SH-SY5Y (cell line): ENCODE data around the gene NOS3.

Experiments used
- GATA2 ChIP-seq: IDR thresholded peaks from 2 replicates; pipeline ENCODE4 v1.6.1; 2011; ENCODE audit warnings: mild to moderate bottlenecking, low read depth, low read length
- GATA3 ChIP-seq: IDR thresholded peaks from 2 replicates; pipeline ENCODE4 v1.6.1; 2011; ENCODE audit warnings: low read depth, mild to moderate bottlenecking, low read length, moderate library complexity

NOS3 gene

DNA sequence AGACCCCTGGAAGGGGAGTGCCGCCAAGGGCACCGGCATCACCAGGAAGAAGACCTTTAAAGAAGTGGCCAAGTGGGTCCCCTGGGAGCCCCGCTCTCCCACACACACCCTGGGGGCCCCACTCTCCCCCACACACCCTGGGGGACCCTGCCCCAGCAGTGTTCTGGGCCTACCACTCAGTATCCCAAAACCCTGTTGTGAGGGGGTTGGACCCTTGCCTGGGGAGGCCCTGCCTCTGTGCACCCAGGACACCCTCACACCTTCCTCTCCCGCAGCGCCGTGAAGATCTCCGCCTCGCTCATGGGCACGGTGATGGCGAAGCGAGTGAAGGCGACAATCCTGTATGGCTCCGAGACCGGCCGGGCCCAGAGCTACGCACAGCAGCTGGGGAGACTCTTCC is 10.7 kb downstream of the NOS3 start:
- TF ChIP-seq GATA2 (no peak), GATA3 (no peak)

DNA sequence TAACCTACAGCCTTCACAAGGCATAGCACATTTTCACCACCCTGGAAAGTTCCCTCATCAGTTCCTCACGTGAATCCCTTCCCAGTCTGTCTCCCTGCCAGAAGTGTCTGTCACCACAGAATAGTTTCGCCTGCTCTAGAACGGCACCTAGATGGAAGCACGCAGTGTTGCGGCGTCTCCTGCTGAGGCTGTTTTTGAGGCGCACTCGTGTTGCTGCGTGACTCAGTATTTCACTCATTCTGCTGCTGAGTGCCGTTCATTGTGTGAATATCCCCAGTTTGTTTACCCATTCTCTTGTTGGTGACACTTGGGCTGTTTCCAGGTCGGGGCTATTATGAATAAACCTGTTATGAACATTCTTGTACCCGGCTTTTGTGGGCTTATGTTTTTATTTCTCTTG is 12.8 kb downstream of the NOS3 start:
- TF ChIP-seq GATA3 (no peak), GATA2 (no peak)

DNA sequence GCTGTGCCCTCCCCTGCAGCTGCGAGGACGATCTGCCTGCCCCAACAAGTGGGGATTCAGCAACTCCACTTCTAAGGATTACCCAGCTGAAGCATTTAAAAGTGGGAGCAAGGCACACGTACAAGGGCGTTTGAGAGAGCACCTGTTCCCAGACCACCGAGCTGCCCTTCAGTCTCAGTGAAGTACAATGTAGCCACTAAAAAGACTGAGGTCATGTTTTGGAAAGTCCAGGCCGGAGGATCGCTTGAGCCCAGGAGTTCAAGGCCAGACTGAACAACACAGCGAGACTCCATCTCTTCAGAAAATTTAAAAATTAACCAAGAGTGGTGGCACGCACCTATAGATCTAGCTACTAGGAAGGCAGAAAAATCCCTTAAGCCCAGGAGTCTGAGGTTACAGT is 14.7 kb downstream of the NOS3 start:
- TF ChIP-seq GATA2 (no peak), GATA3 (no peak)

DNA sequence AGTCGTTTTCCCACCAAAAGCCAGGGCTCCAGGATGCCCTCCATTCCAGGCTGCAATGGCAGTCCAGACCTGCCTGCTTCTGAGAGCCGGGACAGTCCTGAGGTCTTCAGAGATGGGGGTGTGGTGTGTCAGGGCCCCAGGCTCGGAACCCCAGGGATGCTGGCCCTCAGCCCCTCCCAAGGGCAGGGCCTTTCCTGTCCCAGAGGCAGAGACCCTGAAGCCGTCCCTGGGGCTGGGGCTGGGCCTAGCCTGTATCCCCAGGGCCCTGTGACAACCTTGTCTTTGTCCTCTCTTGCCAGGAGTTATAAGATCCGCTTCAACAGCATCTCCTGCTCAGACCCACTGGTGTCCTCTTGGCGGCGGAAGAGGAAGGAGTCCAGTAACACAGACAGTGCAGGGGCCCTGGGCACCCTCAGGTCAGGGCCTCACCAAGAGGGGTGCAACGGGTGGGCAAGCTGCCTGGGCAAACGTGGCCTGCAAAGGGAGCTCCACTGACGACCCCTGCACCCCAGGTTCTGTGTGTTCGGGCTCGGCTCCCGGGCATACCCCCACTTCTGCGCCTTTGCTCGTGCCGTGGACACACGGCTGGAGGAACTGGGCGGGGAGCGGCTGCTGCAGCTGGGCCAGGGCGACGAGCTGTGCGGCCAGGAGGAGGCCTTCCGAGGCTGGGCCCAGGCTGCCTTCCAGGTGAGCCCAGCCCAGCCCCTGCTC is 15.9 kb downstream of the NOS3 start:
- TF ChIP-seq GATA3 (no peak), GATA2 (no peak)

DNA sequence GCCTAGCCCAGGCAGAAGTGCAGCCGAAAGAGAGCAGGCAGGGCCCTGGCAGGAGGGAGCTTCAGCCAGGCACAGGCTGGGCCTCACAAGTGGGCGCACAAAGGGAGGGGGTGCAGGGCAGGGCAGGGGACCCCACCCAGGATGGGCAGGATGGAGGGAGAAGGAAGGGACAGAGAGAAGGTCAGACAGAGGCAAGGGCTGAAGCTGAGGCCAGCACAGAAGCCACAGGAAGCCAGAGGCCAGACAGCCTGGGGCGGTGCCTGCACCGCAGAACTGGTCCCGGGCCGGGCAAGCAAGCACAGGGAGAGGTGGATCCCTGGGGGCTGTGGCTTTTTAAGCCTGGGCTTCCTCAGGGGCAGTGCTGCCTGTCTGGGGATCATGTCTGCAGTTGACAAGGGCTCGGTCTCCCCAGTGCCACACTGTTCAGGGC is 16.7 kb downstream of the NOS3 start:
- TF ChIP-seq GATA2 (no peak), GATA3 (no peak)

DNA sequence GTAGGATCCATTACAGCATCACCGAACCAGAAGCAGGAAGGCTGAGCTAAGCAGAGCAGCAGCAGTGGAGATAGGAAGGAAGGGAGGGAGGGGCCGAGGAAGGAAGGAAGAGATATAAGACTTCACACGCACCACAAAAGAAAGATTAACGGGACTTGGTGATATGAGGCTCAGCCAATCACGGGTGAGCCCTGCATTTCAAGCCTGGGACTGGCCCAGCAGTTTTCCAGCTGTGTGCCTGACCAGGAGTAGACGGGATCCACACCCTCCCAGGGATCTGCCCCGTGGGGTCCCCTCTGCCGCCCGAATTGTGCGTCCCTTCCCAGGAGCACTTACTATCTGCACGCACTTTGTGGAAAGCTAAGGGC is 17.3 kb downstream of the NOS3 start:
- no peak for TF ChIP-seq GATA3
- TF ChIP-seq GATA2: no peak

DNA sequence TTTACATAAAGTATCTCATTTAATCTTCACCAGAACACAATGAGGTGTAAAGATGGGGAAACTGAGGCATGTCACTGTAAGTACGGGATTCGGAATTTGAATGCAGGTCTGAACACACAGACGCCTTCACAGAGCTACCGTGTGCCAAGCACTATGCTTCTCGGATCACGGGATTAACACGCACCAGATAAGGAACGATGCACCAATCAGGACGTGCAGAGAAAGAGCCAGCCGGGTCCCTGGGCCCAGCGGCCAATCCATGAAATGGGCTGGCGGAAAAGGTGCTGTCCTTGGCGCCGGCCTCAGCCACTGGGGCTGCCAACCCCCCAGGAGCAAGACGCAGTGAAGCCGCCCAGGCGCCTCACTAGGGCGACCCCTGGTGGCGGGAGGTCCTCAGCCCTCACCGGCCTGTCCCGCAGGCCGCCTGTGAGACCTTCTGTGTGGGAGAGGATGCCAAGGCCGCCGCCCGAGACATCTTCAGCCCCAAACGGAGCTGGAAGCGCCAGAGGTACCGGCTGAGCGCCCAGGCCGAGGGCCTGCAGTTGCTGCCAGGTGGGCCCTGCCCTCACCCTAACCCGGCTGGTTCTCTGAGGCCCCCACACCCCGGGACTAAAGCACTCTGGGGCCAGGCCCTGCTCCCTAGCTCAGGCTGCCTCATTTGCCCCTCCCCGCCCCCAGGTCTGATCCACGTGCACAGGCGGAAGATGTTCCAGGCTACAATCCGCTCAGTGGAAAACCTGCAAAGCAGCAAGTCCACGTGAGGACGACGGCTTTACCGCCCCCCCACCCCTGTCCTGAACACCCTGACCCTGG is 17.9 kb downstream of the NOS3 start:
- TF ChIP-seq GATA2 (no peak), GATA3 (no peak)

DNA sequence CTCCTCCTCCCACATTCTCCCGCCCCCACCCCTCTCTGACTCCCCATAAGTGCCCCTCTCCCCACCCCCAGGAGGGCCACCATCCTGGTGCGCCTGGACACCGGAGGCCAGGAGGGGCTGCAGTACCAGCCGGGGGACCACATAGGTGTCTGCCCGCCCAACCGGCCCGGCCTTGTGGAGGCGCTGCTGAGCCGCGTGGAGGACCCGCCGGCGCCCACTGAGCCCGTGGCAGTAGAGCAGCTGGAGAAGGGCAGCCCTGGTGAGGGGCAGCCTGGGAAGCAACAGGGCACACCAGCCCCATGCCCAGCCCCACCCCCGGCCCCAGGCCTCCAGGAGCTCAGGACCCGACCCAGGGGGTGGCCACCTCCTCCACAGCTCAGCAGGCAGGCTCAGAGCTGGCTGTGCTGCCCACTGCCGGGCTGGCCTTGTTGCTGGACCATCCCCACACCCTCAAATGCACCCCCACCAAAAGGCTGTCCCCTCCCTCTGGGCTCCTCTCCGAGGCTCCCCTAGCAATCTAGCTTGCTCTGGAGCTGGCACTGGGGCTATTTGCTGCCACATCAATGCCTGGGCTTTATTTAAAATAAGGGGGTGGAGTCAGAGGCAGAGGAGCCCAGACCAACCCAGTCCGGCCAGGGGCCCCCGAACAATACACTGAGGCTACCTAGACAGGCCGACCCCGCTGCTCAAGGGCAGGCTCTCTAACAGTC is 18.7 kb downstream of the NOS3 start:
- TF ChIP-seq GATA2 (no peak), GATA3 (no peak)

DNA sequence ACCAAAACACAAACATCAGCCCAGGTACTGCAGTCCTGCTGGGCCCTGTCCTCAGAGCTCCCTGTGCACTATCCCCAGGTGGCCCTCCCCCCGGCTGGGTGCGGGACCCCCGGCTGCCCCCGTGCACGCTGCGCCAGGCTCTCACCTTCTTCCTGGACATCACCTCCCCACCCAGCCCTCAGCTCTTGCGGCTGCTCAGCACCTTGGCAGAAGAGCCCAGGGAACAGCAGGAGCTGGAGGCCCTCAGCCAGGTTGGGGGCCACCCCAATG is 19.2 kb downstream of the NOS3 start:
- no peak for TF ChIP-seq GATA3
- no peak for TF ChIP-seq GATA2

DNA sequence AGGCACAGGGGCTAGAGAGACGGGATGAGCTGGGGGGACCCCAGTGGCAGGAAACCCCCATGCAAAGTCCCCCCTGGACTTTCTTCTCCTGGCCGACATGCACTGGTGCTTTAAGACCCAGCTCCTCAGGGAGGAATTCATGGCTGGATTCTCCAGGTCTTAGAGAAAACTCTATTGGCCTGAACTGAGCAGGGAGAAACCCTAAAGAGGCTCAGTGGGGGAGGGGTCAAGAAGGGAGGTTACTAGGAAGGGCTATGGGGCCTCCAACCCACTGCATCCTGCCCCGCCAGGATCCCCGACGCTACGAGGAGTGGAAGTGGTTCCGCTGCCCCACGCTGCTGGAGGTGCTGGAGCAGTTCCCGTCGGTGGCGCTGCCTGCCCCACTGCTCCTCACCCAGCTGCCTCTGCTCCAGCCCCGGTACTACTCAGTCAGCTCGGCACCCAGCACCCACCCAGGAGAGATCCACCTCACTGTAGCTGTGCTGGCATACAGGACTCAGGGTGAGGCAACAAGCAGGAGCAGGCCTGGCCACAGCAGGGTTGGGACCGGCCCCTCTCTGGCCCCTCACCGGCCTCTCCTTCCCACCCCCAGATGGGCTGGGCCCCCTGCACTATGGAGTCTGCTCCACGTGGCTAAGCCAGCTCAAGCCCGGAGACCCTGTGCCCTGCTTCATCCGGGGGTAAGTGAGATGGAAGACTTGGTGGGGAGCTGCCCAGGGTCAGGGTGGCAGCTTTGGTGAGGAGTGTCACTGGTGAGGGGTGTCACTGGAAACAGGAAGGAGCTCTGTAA is 19.7 kb downstream of the NOS3 start:
- TF ChIP-seq GATA2 (no peak), GATA3 (no peak)

DNA sequence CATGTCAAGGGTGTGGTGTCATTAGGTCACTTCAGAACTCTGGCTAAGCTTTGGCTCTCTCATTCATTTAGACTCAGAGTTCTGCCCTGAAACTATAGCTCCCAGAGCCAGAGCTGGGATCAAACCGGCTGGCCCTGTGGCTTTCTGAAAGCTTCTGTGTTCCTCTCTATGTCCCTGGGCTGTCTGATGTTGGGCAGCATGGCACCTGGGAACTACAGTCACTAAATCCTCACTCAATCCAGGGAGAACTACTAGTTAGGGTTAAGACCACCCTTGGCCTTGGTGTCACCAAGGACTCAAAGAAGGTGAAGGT is 20.2 kb downstream of the NOS3 start:
- TF ChIP-seq GATA2 (no peak), GATA3 (no peak)

DNA sequence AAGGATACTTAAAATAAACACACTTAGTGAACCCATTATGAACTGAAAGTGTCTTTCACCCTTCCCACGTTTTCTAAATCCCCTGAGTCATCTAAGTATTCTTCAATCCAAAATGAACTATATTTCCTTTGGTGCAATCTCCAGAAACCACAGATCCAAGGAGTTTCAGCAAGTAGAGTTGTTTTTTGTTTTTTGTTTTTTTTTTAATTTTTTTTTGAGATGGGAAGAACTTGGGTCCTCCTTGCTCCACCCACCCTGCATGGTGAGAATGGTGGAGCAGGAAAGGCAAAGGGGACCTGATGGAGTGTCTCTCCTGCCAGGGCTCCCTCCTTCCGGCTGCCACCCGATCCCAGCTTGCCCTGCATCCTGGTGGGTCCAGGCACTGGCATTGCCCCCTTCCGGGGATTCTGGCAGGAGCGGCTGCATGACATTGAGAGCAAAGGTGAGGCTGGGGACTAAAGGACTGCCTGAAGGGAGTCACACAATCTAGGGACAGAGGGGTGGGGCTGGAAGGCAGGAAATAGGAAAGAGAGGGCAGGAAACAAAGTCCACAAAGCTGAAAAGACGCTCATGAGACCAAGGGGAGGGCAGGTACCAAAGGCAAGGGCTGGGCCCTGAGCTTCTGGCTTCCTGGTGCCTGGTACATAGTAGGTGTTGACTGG is 21.3 kb downstream of the NOS3 start:
- TF ChIP-seq GATA2: no peak

DNA sequence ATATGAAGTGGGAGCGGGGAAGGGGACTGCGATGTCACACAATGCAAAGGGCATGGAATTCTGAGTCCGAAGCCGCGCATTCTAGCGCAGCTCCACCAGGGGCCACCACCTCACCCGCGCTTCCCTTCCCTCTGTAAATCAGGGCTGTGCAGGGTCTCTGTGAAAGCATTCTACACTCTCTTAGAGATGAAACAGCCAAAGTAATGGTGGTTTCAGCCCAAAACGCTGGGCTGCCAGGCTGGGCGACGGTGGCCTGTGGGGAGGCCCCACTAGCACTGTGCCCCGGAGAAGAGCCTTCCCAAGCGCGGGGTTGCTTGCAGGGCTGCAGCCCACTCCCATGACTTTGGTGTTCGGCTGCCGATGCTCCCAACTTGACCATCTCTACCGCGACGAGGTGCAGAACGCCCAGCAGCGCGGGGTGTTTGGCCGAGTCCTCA is 22.1 kb downstream of the NOS3 start:
- no peak for TF ChIP-seq GATA2
- no peak for TF ChIP-seq GATA3

DNA sequence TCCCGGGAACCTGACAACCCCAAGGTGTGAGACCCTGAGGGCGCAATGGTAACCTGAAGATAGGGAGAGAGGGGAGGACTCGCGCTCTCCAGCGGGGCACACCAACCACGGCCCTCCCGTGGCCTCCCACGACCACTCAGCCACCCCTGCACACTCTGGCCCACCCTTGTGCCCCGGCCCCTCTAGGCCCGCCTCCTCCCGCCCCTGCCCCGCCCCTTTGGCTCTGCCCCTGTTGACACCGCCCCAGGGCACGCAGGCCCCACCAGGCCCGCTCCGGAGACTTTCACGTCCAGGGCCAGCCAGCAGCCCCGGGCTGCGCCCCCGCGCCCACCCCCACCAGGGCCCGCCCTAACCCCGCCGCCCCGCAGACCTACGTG is 22.5 kb downstream of the NOS3 start:
- TF ChIP-seq GATA3 (no peak), GATA2 (no peak)
